ENCODE results near the gene ARSB. TPM values are rescaled to one million over a fixed set of nuclear protein-coding genes. Genes with fewer than 3 reads are reported as not detected.
A peak's percentile ranks its signal among the peaks of the same experiment; 100 is the strongest.

ARSB gene
- polyA plus RNA-seq, 1 of the 3 experiments (the other 2 are of a cell fraction), result 12.5 TPM

DNA sequence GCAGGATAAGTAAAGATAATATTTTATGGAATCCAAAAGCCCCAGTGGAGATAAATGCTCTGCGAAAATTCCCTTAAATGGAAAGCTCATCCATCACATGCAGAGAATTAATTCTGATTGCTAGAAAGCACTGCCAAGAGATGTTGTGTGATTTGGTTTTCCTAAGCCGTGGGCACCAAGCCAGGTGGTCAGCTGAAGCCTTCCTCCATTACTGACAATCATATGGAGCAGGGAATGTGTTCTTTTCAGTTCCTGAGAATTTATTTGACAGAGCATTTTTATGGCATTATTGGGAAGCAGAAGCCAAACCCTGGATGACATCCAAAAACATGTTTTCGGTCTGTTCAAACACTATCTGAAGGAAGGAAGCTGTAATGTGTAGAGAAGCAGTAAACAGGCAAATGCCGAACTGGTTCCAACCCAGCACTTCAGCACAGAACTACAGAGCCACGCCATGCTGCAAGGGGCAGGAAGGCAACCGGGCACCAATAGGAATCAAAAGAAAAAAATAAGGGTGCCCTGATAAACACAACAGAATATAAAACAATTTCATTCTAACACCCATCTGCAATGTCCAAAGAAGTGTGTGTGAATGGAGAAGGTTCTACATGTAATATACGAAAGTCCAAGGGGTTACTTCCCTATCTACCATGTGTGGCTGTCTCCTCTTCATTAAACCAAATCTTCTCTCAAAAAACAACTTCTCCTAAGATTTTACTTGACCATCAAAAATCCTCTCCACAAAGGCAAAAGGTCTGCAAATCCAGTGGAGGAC is 12.3 kb downstream of the ARSB start (continued):
- TF ChIP-seq POLR2AphosphoS5 (IDR thresholded peaks at IDR 0.05; ENCODE audit: low read depth, low read length) (peak; percentile 48), YY1 (IDR thresholded peaks at IDR 0.05; ENCODE audit: low read depth) (peak; percentile 28; the same call in 1 of the 2 replicates), EZH2phosphoT487 (IDR thresholded peaks at IDR 0.05; ENCODE audit: borderline replicate concordance, low read depth) (no peak), RAD21 (IDR thresholded peaks at IDR 0.05; ENCODE audit: low read length) (no peak; the same call in 1 of the 2 replicates), EP300 (IDR thresholded peaks at IDR 0.05; ENCODE audit: borderline replicate concordance in 1 of 2, low read depth in 1 of 2, low read length in 1 of 2) (peak; percentile 21 to 94; a peak in 3 of 4 replicates), IRF3 (IDR thresholded peaks at IDR 0.05; ENCODE audit: low read depth, low read length) (no peak)
- TF ChIP-seq, protein P1, sequence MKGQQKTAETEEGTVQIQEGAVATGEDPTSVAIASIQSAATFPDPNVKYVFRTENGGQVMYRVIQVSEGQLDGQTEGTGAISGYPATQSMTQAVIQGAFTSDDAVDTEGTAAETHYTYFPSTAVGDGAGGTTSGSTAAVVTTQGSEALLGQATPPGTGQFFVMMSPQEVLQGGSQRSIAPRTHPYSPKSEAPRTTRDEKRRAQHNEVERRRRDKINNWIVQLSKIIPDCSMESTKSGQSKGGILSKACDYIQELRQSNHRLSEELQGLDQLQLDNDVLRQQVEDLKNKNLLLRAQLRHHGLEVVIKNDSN (IDR thresholded peaks at IDR 0.05; ENCODE audit: borderline replicate concordance, low read depth), result no peak
- TF ChIP-seq, protein P2, sequence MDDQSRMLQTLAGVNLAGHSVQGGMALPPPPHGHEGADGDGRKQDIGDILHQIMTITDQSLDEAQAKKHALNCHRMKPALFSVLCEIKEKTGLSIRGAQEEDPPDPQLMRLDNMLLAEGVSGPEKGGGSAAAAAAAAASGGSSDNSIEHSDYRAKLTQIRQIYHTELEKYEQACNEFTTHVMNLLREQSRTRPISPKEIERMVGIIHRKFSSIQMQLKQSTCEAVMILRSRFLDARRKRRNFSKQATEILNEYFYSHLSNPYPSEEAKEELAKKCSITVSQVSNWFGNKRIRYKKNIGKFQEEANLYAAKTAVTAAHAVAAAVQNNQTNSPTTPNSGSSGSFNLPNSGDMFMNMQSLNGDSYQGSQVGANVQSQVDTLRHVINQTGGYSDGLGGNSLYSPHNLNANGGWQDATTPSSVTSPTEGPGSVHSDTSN (IDR thresholded peaks at IDR 0.05), result peak; percentile 87

DNA sequence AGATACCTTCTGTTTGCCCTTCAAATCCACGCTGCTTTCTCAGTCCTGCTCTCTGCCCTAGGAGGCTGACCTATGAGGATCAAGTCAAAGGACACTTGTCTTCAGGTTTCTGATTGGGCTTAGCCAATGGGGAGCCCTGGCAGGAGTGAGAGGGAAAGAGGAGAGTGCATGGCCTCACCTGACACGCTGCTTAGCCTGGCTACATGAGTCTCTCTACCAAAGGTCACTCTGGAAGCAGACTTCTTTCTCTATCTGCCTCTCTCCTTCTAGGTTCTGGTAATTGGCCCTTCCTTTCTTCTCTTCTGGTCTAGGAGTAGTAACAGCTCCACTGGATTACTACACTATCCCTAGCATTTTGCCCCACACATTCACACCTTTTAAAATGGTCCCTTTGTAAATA is 13.1 kb downstream of the ARSB start:
- DNase-seq, result no peak
- Histone ChIP-seq H2AFZ (ENCODE audit: low read depth) (no peak overlapping the region), H3K36me3 (replicated peaks in 1 of 2; ENCODE audit: control insufficient read depth in 1 of 2, insufficient read depth in 2 of 2, low read length in 1 of 2) (no peaks in the 10 kb centered on the region), H3K4me2 (no peak overlapping the region), H3K4me1 (ENCODE audit: control insufficient read depth in 1 of 2, insufficient read depth in 2 of 2, low read depth in 1 of 2, low read length in 1 of 2) (peaks cover 0 to 33% of the 10 kb centered on the region in 2 experiments; a peak in 2 of 4 replicates), H3K79me2 (ENCODE audit: insufficient read depth) (no peaks in the 10 kb centered on the region), H3K9me3 (no peaks in the 10 kb centered on the region), H3F3A (replicated peaks; ENCODE audit: insufficient read depth) (no peaks in the 10 kb centered on the region), H3K27ac (ENCODE audit: low read depth in 2 of 2, low read length in 1 of 2) (peak overlapping the region in 1 of 2 experiments; percentile 87; a peak in 1 of 4 replicates), H3K4me3 (ENCODE audit: low read depth in 2 of 2, low read length in 1 of 2) (no peak overlapping the region), H4K20me1 (ENCODE audit: insufficient read depth) (no peaks in the 10 kb centered on the region), H3K9me2 (no peaks in the 10 kb centered on the region), H3K9ac (no peak overlapping the region), H3K27me3 (ENCODE audit: insufficient read depth) (no peaks in the 10 kb centered on the region)
- TF ChIP-seq GABPA (IDR thresholded peaks at IDR 0.05; ENCODE audit: low read depth) (no peak), MXI1 (IDR thresholded peaks at IDR 0.05; ENCODE audit: low read depth, low read length) (no peak), SIN3A (IDR thresholded peaks at IDR 0.05; ENCODE audit: borderline replicate concordance, low read depth, low read length) (no peak), TCF12 (IDR thresholded peaks at IDR 0.05) (no peak), TAF1 (IDR thresholded peaks at IDR 0.05; ENCODE audit: borderline replicate concordance, low read depth, low read length) (no peak), ELF1 (IDR thresholded peaks at IDR 0.05) (no peak)
- CTCF ChIA-PET, result interaction anchor here (0.9 to 4.6 kb wide), 8 partner anchors 9 to 504 kb away, joined by 3 to 19 read pairs (median 4); no protein-coding TSS in a partner anchor
- 65% methylated on average over 2 of the region's 2 CpGs for WGBS (ENCODE audit: low lambda C conversion rate)
- POLR2A ChIA-PET, result interaction anchor here (0.9 to 1.2 kb wide), 2 partner anchors 13 to 467 kb away, joined by 3 to 8 read pairs; partner anchors contain the start of gene ARSB

All from SK-N-SH (cell line).